HG02798 (cell line): ENCODE data around the gene TRIM7.
"Not testable (repeated sequence)": the region's sequence is repeated elsewhere in the genome, so short reads cannot be mapped to it uniquely, and the experiment has no call there.

Source experiments
- ATAC-seq: cut with Tn5 transposase; IDR thresholded peaks from one replicate; pipeline ENCODE4 v1.9.1; 2021; ENCODE audit warnings: mild to moderate bottlenecking; ENCODE audit not compliant: unreplicated experiment, poor library complexity

Gene TRIM7

GRCh38 chr5:181181650-181182565 lies 23.1 kb downstream of the TRIM7 start:
- ATAC-seq, result peak; percentile 68

GRCh38 chr5:181177559-181177958 lies 27.4 kb downstream of the TRIM7 start:
- not testable (repeated sequence) for ATAC-seq

- no peak for ATAC-seq
Measured at GRCh38 chr5:181176254-181176952, 28.6 kb downstream of the TRIM7 start.

GRCh38 chr5:181173420-181174342 lies 31.3 kb downstream of the TRIM7 start:
- peak; percentile 42 for ATAC-seq

GRCh38 chr5:181173027-181173419 lies 32.0 kb downstream of the TRIM7 start:
- ATAC-seq, result peak; percentile 53

GRCh38 chr5:181171782-181172181 lies 33.2 kb downstream of the TRIM7 start:
- no peak for ATAC-seq

GRCh38 chr5:181170996-181171395 lies 34.0 kb downstream of the TRIM7 start:
- no peak for ATAC-seq

GRCh38 chr5:181170237-181170825 lies 34.7 kb downstream of the TRIM7 start:
- no peak for ATAC-seq

GRCh38 chr5:181169459-181170236 lies 35.3 kb downstream of the TRIM7 start:
- peak; percentile 40 for ATAC-seq

- ATAC-seq, result no peak
Measured at GRCh38 chr5:181168595-181169118, 36.3 kb downstream of the TRIM7 start.

- no peak for ATAC-seq
Measured at GRCh38 chr5:181167814-181168488, 37.0 kb downstream of the TRIM7 start.

- no peak for ATAC-seq
Measured at GRCh38 chr5:181166812-181167733, 37.9 kb downstream of the TRIM7 start.

- no peak for ATAC-seq
Measured at GRCh38 chr5:181164076-181164952, 40.7 kb downstream of the TRIM7 start.

GRCh38 chr5:181163487-181164075 lies 41.4 kb downstream of the TRIM7 start:
- no peak for ATAC-seq

GRCh38 chr5:181161534-181162175 lies 43.3 kb downstream of the TRIM7 start:
- ATAC-seq, result peak; percentile 11
